GM18951 (cell line): ENCODE measurements around the gene RNF121.

ENCODE experiments used
- POLR2A ChIP-seq: IDR thresholded peaks from 4 replicates; pipeline ENCODE4 v1.6.1; 2011; ENCODE audit warnings: mild to moderate bottlenecking; ENCODE audit not compliant: insufficient read length, insufficient read depth; ENCODE audit errors: extremely low read depth
- in situ Hi-C: fragments of 300-500 bp; cut with MboI; formaldehyde crosslinking; loops from one replicate; pipeline ENCODE4 v1.12.0; 2022; ENCODE audit warnings: low sequenced_read_pairs, mixed read lengths, inconsistent platforms; ENCODE audit not compliant: unreplicated experiment

Gene RNF121

GRCh38 chr11:71986131-71986530 is 57.3 kb downstream of the RNF121 start:
- in situ Hi-C loops: no loop called here
- TF ChIP-seq POLR2A: no peak

- no peak for TF ChIP-seq POLR2A
- in situ Hi-C loops: no loop called here
Observed at GRCh38 chr11:71987521-71987920, 58.7 kb downstream of the RNF121 start.

GRCh38 chr11:71988050-71988449 is 59.2 kb downstream of the RNF121 start:
- TF ChIP-seq POLR2A: no peak
- in situ Hi-C loops: no loop called here

GRCh38 chr11:71990701-71991100 is 61.9 kb downstream of the RNF121 start:
- in situ Hi-C loops: no loop called here
- TF ChIP-seq POLR2A: no peak

GRCh38 chr11:71991494-71991893 is 62.6 kb downstream of the RNF121 start:
- in situ Hi-C loops: no loop called here

GRCh38 chr11:71992136-71992730 is 63.4 kb downstream of the RNF121 start:
- in situ Hi-C loops: no loop called here
- TF ChIP-seq POLR2A: no peak

More at GRCh38 chr11:71991494-71991893, 62.6 kb downstream of the RNF121 start:
- no peak for TF ChIP-seq POLR2A

GRCh38 chr11:71994786-71995185 is 65.9 kb downstream of the RNF121 start:
- TF ChIP-seq POLR2A: no peak
- in situ Hi-C loops: no loop called here

- no peak for TF ChIP-seq POLR2A
- in situ Hi-C loops: no loop called here
Observed at GRCh38 chr11:71995726-71996291, 67.0 kb downstream of the RNF121 start.

GRCh38 chr11:71996517-71996916 is 67.7 kb downstream of the RNF121 start:
- no peak for TF ChIP-seq POLR2A

GRCh38 chr11:71996946-71997345 is 68.1 kb downstream of the RNF121 start:
- in situ Hi-C loops: no loop called here
- no peak for TF ChIP-seq POLR2A

More at GRCh38 chr11:71996517-71996916, 67.7 kb downstream of the RNF121 start:
- in situ Hi-C loops: no loop called here

- no peak for TF ChIP-seq POLR2A
- in situ Hi-C loops: no loop called here
Observed at GRCh38 chr11:71997594-71997993, 68.7 kb downstream of the RNF121 start.

- no peak for TF ChIP-seq POLR2A
- in situ Hi-C loops: no loop called here
Observed at GRCh38 chr11:71998061-71998460, 69.2 kb downstream of the RNF121 start.

GRCh38 chr11:71998649-71999310 is 69.9 kb downstream of the RNF121 start, which contains the start of gene IL18BP:
IL18BP (plus strand) TSS chr11:71998909; CDS start chr11:71999985, 1,076 bp downstream.
- TF ChIP-seq POLR2A: no peak
- in situ Hi-C loops: no loop called here

- in situ Hi-C loops: no loop called here
- TF ChIP-seq POLR2A: no peak
Observed at GRCh38 chr11:71999362-71999761, 70.5 kb downstream of the RNF121 start.

GRCh38 chr11:71999798-72000197 is 71.0 kb downstream of the RNF121 start:
- TF ChIP-seq POLR2A: no peak
- in situ Hi-C loops: no loop called here
